Thoracic aorta (tissue), 2 donors: ENCODE measurements around the gene FIGNL2. TPM values are rescaled to one million over a fixed set of nuclear protein-coding genes. Genes with fewer than 3 reads are reported as not detected.
"Not testable (repeated sequence)": the region's sequence is repeated elsewhere in the genome, so short reads cannot be mapped to it uniquely, and the experiment has no call there.

Source experiments
- ATAC-seq: fragments of 150-250 bp; one replicate; pipeline ENCODE4 v1.8.0; 2017; ENCODE audit warnings: low read depth; ENCODE audit not compliant: insufficient number of reproducible peaks, low FRiP score
- DNase-seq: peaks from one replicate; pipeline ENCODE4 v3.0.0-alpha.2; 2020; ENCODE audit warnings: low spot score
- H3K27ac ChIP-seq, 2 donors: fragments of 200-600 bp; sonication (generic); 1 replicate in 1 of 2; 2 replicates in 1 of 2; pipeline ENCODE4 v1.5.1; 2016; ENCODE audit warnings: mild to moderate bottlenecking in 2 of 2, moderate library complexity in 2 of 2
- H3K27me3 ChIP-seq: fragments of 200-600 bp; sonication (generic); replicated peaks from 2 replicates; pipeline ENCODE4 v1.6.0; 2016; ENCODE audit warnings: mild to moderate bottlenecking; ENCODE audit not compliant: insufficient read depth
- H3K36me3 ChIP-seq: fragments of 200-600 bp; sonication (generic); one replicate; pipeline ENCODE4 v1.5.1; 2016
- H3K4me1 ChIP-seq, 2 donors: fragments of 200-600 bp; sonication (generic); 1 replicate in 1 of 2; 2 replicates in 1 of 2; pipeline versions ENCODE4 v1.5.1 to v1.6.0; 2016; ENCODE audit warnings: low read depth in 2 of 2, mild to moderate bottlenecking in 1 of 2; ENCODE audit not compliant: control insufficient read depth in 1 of 2
- H3K4me3 ChIP-seq: fragments of 200-600 bp; sonication (generic); 2 replicates; pipeline ENCODE4 v1.5.1; 2016; ENCODE audit warnings: mild to moderate bottlenecking
- H3K9me3 ChIP-seq: fragments of 200-600 bp; sonication (generic); 2 replicates; pipeline ENCODE4 v1.5.1; 2016
- total RNA-seq, 2 donors: library from RNA; depleted of rRNA; stranded (reverse); fragments of >200 nt; gene quantifications; one replicate each; pipeline versions ENCODE4 v1.1.0 to v1.2.3, GENCODE V29; 2016
- TF ChIP-seq, protein P1 (sequence below): fragments of 200-600 bp; sonication (generic); IDR thresholded peaks from one replicate; pipeline ENCODE4 v1.5.1; 2019; ENCODE audit warnings: antibody characterized with exemption

The FIGNL2 gene
- total RNA-seq, 2 donors from 2014 or later: 0.28 TPM; not detected in 1

DNA sequence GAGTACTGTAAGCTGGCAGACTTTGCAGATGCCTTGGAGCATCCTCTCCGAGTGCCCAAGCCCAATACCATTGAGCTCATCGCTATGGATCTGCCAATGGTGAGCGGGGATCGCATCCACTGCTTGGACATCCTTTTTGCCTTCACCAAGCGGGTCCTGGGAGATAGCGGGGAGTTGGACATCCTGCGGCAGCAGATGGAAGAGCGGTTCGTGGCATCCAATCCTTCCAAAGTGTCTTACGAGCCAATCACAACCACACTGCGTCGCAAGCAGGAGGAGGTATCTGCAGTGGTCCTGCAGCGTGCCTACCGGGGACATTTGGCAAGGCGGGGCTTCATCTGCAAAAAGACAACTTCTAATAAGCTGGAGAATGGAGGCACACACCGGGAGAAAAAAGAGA, 41.6 kb downstream of the FIGNL2 start:
- H3K4me1 ChIP-seq: no peaks in the 10 kb centered on the region
- no peaks in the 10 kb centered on the region for H3K27me3 ChIP-seq
- H3K4me3 ChIP-seq: no peak overlapping the region
- TF ChIP-seq, protein P1, sequence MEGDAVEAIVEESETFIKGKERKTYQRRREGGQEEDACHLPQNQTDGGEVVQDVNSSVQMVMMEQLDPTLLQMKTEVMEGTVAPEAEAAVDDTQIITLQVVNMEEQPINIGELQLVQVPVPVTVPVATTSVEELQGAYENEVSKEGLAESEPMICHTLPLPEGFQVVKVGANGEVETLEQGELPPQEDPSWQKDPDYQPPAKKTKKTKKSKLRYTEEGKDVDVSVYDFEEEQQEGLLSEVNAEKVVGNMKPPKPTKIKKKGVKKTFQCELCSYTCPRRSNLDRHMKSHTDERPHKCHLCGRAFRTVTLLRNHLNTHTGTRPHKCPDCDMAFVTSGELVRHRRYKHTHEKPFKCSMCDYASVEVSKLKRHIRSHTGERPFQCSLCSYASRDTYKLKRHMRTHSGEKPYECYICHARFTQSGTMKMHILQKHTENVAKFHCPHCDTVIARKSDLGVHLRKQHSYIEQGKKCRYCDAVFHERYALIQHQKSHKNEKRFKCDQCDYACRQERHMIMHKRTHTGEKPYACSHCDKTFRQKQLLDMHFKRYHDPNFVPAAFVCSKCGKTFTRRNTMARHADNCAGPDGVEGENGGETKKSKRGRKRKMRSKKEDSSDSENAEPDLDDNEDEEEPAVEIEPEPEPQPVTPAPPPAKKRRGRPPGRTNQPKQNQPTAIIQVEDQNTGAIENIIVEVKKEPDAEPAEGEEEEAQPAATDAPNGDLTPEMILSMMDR: no peak
- ATAC-seq: no peak
- H3K27ac ChIP-seq: no peak overlapping the region
- no peaks in the 10 kb centered on the region for H3K9me3 ChIP-seq
- H3K36me3 ChIP-seq: no peaks in the 10 kb centered on the region
- DNase-seq: no peak

DNA sequence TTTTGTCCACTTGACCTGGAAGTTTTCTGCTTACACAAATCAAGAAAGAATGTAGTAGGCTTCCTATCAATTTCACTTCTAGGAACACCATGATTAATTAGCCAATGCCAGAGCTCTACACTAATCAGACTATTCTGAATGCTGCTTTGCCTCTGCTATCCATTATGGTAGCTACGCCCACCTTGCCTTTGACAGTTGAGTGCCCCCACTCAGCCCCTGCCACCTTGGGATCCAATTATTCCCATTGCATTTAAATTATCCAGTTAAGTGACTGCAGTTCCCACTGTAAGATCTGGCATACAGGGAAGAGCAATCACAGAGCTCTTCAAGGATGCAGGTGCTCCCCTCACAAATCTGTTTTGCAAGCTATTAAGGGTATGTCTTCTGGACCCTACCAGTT, 47.5 kb downstream of the FIGNL2 start:
- Histone ChIP-seq H3K9me3 (no peaks in the 10 kb centered on the region), H3K36me3 (no peaks in the 10 kb centered on the region), H3K4me1 (no peaks in the 10 kb centered on the region), H3K27me3 (no peaks in the 10 kb centered on the region), H3K27ac (no peak overlapping the region), H3K4me3 (no peak overlapping the region)
- ATAC-seq (no peak), DNase-seq (no peak)
- TF ChIP-seq, protein P1: no peak

DNA sequence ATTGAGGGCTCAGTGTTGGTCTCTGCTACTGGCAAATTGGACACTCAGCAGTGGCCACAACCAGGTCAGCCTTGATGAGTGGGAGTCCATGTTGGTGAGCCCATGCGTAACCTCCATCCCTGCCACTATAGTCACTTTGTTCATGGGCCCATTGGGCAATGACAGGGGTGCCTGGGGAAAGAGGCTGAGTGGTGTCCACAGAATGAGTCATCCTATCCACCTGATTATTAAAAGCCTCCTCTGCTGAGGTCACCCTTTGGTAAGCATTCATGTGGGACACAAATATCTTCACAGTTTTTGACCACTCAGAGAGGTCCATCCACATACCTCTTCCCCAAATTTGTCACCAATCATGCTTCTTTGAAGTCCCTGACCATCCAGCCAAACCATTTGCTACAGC, 50.0 kb downstream of the FIGNL2 start:
- no peak overlapping the region for H3K27ac ChIP-seq
- TF ChIP-seq, protein P1: no peak
- ATAC-seq (no peak), DNase-seq (no peak)
- H3K9me3 ChIP-seq: no peaks in the 10 kb centered on the region
- H3K27me3 ChIP-seq: no peaks in the 10 kb centered on the region
- H3K4me1 ChIP-seq: no peaks in the 10 kb centered on the region
- no peaks in the 10 kb centered on the region for H3K36me3 ChIP-seq
- H3K4me3 ChIP-seq: no peak overlapping the region

DNA sequence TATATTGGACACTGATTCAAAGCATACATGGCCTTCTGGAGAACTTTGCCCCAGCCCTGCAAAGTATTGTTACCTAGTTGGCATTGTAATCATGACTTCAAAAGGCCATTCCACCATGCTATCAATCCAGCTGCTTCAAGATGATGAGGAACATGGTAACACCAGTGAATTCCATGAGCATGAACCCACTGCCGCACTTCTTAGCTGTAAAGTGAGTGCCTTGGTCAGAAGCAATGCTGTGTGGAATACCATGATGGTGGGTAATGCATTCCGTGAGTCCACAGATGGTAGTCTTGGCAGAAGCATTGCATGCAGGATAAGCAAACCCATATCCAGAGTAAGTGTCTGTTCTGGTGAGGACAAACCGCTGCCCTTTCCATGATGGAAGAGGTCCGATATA, 50.5 kb downstream of the FIGNL2 start:
- H3K36me3 ChIP-seq, H3K4me1 ChIP-seq, H3K4me3 ChIP-seq, H3K27me3 ChIP-seq, DNase-seq, ATAC-seq, H3K9me3 ChIP-seq, H3K27ac ChIP-seq: not testable (repeated sequence)

DNA sequence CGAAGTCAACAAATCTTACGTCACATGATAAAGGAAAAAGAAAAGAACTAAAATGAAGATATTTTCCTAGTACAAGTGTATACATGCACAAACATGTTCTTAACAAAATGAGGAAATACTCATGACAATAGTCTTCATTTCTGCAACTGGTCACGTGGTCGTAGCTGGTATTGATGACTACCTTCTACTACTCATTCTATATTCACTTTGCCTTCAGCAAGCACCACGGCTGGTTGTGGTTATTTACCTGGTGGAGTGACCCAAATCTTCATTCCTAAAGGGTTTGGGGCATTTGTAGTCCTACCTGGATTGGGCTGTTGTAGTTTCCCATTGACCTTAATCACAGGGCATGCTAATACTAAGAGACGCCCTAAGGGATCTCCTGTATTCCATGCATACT, 51.2 kb downstream of the FIGNL2 start:
- no peaks in the 10 kb centered on the region for H3K36me3 ChIP-seq
- no peaks in the 10 kb centered on the region for H3K9me3 ChIP-seq
- no peak overlapping the region for H3K4me3 ChIP-seq
- DNase-seq (no peak), ATAC-seq (no peak)
- TF ChIP-seq, protein P1: no peak
- no peaks in the 10 kb centered on the region for H3K4me1 ChIP-seq
- H3K27ac ChIP-seq: no peak overlapping the region
- no peaks in the 10 kb centered on the region for H3K27me3 ChIP-seq

DNA sequence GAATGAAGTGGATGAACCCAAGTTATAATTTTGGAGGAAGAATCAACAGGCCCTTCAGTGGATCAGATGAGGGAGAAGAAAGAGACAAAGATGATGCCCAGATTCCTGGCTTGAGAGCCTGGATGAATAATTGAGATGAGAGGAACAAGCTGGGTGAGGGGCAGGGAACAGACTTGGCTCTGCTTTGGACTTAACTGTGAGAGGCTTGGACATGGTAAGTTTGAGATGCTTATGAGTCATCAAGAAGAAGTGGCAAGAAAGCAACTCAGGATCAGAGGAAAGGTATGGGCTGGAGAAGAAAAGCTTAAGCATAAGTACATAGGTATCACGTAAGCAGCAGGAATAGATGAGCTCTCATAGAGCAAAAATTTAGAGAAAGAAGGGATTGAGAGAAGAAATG, 55.3 kb downstream of the FIGNL2 start:
- Histone ChIP-seq H3K4me1 (no peaks in the 10 kb centered on the region), H3K9me3 (no peaks in the 10 kb centered on the region), H3K27me3 (no peaks in the 10 kb centered on the region), H3K36me3 (no peaks in the 10 kb centered on the region), H3K4me3 (no peak overlapping the region), H3K27ac (no peak overlapping the region)
- DNase-seq (no peak), ATAC-seq (no peak)
- TF ChIP-seq, protein P1: no peak
